GM19238 (cell line): Measurements from ENCODE around the gene RAMACL.

Experiments used
- DNase-seq: peaks from one replicate; pipeline ENCODE4 v3.0.0; 2011; ENCODE audit warnings: low spot score; ENCODE audit not compliant: insufficient read length

The RAMACL gene

GRCh38 chr6:166618251-166618650 lies 31.8 kb upstream of the RAMACL start:
- no peak for DNase-seq

- DNase-seq: no peak
Measured at GRCh38 chr6:166617359-166617758, 30.9 kb upstream of the RAMACL start.

- DNase-seq: no peak
Measured at GRCh38 chr6:166616261-166617238, 30.1 kb upstream of the RAMACL start.

- DNase-seq: no peak
Measured at GRCh38 chr6:166615059-166615770, 28.7 kb upstream of the RAMACL start.

- no peak for DNase-seq
Measured at GRCh38 chr6:166614589-166614988, 28.1 kb upstream of the RAMACL start.

- no peak for DNase-seq
Measured at GRCh38 chr6:166614171-166614583, 27.7 kb upstream of the RAMACL start.

- DNase-seq: no peak
Measured at GRCh38 chr6:166613027-166613426, 26.5 kb upstream of the RAMACL start.

GRCh38 chr6:166612471-166612881 lies 26.0 kb upstream of the RAMACL start:
- DNase-seq: no peak

- DNase-seq: no peak
Measured at GRCh38 chr6:166611631-166612030, 25.2 kb upstream of the RAMACL start.

GRCh38 chr6:166610069-166610468 lies 23.6 kb upstream of the RAMACL start:
- no peak for DNase-seq

- no peak for DNase-seq
Measured at GRCh38 chr6:166608774-166609173, 22.3 kb upstream of the RAMACL start.

GRCh38 chr6:166605752-166606151 lies 19.3 kb upstream of the RAMACL start:
- no peak for DNase-seq

GRCh38 chr6:166604911-166605310 lies 18.4 kb upstream of the RAMACL start:
- DNase-seq: no peak

- no peak for DNase-seq
Measured at GRCh38 chr6:166604328-166604727, 17.9 kb upstream of the RAMACL start.

- DNase-seq: no peak
Measured at GRCh38 chr6:166603043-166603690, 16.7 kb upstream of the RAMACL start.

- DNase-seq: no peak
Measured at GRCh38 chr6:166601956-166602355, 15.5 kb upstream of the RAMACL start.

- no peak for DNase-seq
Measured at GRCh38 chr6:166600931-166601330, 14.5 kb upstream of the RAMACL start.

- DNase-seq: no peak
Measured at GRCh38 chr6:166599205-166599604, 12.7 kb upstream of the RAMACL start.

- no peak for DNase-seq
Measured at GRCh38 chr6:166598441-166599138, 12.1 kb upstream of the RAMACL start.

- DNase-seq: no peak
Measured at GRCh38 chr6:166597711-166598440, 11.4 kb upstream of the RAMACL start.
